ENCODE measurements around the gene PRND.

The PRND gene

GRCh38 chr20:4697189-4697830, 24.4 kb upstream of the PRND start:
- Histone ChIP-seq H3K27me3 (ENCODE audit: insufficient read depth, poor library complexity, severe bottlenecking) (no peaks in the 10 kb centered on the region), H3K4me1 (ENCODE audit: insufficient read depth, poor library complexity, severe bottlenecking) (peaks cover 6% of the 10 kb centered on the region), H3K36me3 (ENCODE audit: low read depth) (peaks cover 93% of the 10 kb centered on the region), H3K27ac (ENCODE audit: poor library complexity, severe bottlenecking) (no peak overlapping the region), H3K9me3 (ENCODE audit: severe bottlenecking) (no peaks in the 10 kb centered on the region), H3K4me3 (ENCODE audit: severe bottlenecking) (no peak overlapping the region)
- TF ChIP-seq CTCF (IDR thresholded peaks at IDR 0.05; ENCODE audit: poor library complexity, severe bottlenecking), result no peak
- ATAC-seq (ENCODE audit: low read depth) (no peak), DNase-seq (ENCODE audit: low spot score) (no peak)

- Histone ChIP-seq H3K4me1 (ENCODE audit: insufficient read depth, poor library complexity, severe bottlenecking) (peaks cover 6% of the 10 kb centered on the region), H3K9me3 (ENCODE audit: severe bottlenecking) (no peaks in the 10 kb centered on the region), H3K27ac (ENCODE audit: poor library complexity, severe bottlenecking) (no peak overlapping the region), H3K4me3 (ENCODE audit: severe bottlenecking) (no peak overlapping the region), H3K27me3 (ENCODE audit: insufficient read depth, poor library complexity, severe bottlenecking) (no peaks in the 10 kb centered on the region), H3K36me3 (ENCODE audit: low read depth) (peaks cover 87% of the 10 kb centered on the region)
- DNase-seq (ENCODE audit: low spot score), result no peak
- ATAC-seq (ENCODE audit: low read depth), result no peak
- no peak for TF ChIP-seq CTCF (IDR thresholded peaks at IDR 0.05; ENCODE audit: poor library complexity, severe bottlenecking)
Observed at GRCh38 chr20:4697831-4698221, 23.9 kb upstream of the PRND start.

GRCh38 chr20:4699216-4699615, 22.5 kb upstream of the PRND start:
- no peaks in the 10 kb centered on the region for H3K9me3 ChIP-seq (ENCODE audit: severe bottlenecking)
- H3K4me3 ChIP-seq (ENCODE audit: severe bottlenecking), result no peak overlapping the region
- ATAC-seq (ENCODE audit: low read depth) (no peak), DNase-seq (ENCODE audit: low spot score) (no peak)
- TF ChIP-seq CTCF (IDR thresholded peaks at IDR 0.05; ENCODE audit: poor library complexity, severe bottlenecking), result no peak
- peaks cover 75% of the 10 kb centered on the region for H3K36me3 ChIP-seq (ENCODE audit: low read depth)
- H3K4me1 ChIP-seq (ENCODE audit: insufficient read depth, poor library complexity, severe bottlenecking), result peaks cover 15% of the 10 kb centered on the region
- H3K27me3 ChIP-seq (ENCODE audit: insufficient read depth, poor library complexity, severe bottlenecking), result no peaks in the 10 kb centered on the region
- no peak overlapping the region for H3K27ac ChIP-seq (ENCODE audit: poor library complexity, severe bottlenecking)

- TF ChIP-seq CTCF (IDR thresholded peaks at IDR 0.05; ENCODE audit: poor library complexity, severe bottlenecking), result no peak
- H3K36me3 ChIP-seq (ENCODE audit: low read depth), result peaks cover 67% of the 10 kb centered on the region
Observed at GRCh38 chr20:4699957-4700356, 21.8 kb upstream of the PRND start.

GRCh38 chr20:4702562-4703280, 19.0 kb upstream of the PRND start:
- Histone ChIP-seq H3K4me3 (ENCODE audit: severe bottlenecking) (no peak overlapping the region), H3K27me3 (ENCODE audit: insufficient read depth, poor library complexity, severe bottlenecking) (no peaks in the 10 kb centered on the region), H3K9me3 (ENCODE audit: severe bottlenecking) (no peaks in the 10 kb centered on the region), H3K27ac (ENCODE audit: poor library complexity, severe bottlenecking) (peak overlapping the region; percentile 24), H3K4me1 (ENCODE audit: insufficient read depth, poor library complexity, severe bottlenecking) (peaks cover 9% of the 10 kb centered on the region), H3K36me3 (ENCODE audit: low read depth) (peaks cover 40% of the 10 kb centered on the region)
- ATAC-seq (ENCODE audit: low read depth) (peak; percentile 30), DNase-seq (ENCODE audit: low spot score) (no peak)
- TF ChIP-seq CTCF (IDR thresholded peaks at IDR 0.05; ENCODE audit: poor library complexity, severe bottlenecking), result no peak

More at GRCh38 chr20:4699957-4700356, 21.8 kb upstream of the PRND start:
- DNase-seq (ENCODE audit: low spot score), result no peak
- Histone ChIP-seq H3K9me3 (ENCODE audit: severe bottlenecking) (no peaks in the 10 kb centered on the region), H3K27ac (ENCODE audit: poor library complexity, severe bottlenecking) (no peak overlapping the region), H3K4me1 (ENCODE audit: insufficient read depth, poor library complexity, severe bottlenecking) (peaks cover 9% of the 10 kb centered on the region), H3K4me3 (ENCODE audit: severe bottlenecking) (no peak overlapping the region), H3K27me3 (ENCODE audit: insufficient read depth, poor library complexity, severe bottlenecking) (no peaks in the 10 kb centered on the region)
- no peak for ATAC-seq (ENCODE audit: low read depth)
